Measurements from ENCODE around the gene WWP2.

DNA sequence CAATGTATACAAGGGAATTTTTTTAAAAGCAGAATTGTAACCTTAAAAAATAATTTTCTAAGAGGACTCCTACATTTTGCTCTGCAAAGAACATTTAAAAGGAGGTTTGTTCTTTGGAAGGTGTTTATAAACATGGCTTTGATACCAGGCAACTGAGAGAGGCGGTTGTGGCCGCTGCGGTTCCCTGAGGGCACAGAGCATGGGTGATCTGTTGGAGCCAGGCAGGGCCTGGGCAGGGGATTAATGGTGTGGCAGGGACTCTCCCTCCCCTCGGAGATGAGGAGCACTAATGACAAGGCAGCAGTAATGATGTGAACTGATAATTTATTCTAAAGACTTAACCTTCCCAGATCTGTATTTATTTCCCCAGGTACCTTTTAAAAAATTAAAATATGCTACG lies 65.4 kb downstream of the WWP2 start:
- TF ChIP-seq CTCF (IDR thresholded peaks at IDR 0.05), result no peak
- no peak for TF ChIP-seq POLR2A (IDR thresholded peaks at IDR 0.05)
